ENCODE data around the gene CPE. TPM values are rescaled to one million over a fixed set of nuclear protein-coding genes. Genes with fewer than 3 reads are reported as not detected.
"Not testable (repeated sequence)": the region's sequence is repeated elsewhere in the genome, so short reads cannot be mapped to it uniquely, and the experiment has no call there.

Gene CPE
- total RNA-seq, 2 experiments from 2014 or later: not detected

GRCh38 chr4:165433529-165433928 lies 54.7 kb downstream of the CPE start:
- Mint-ChIP-seq H3K9me3 (ENCODE audit: low read depth) (no peaks in the 10 kb centered on the region), H3K27ac (no peak overlapping the region)

GRCh38 chr4:165437691-165438090 lies 58.9 kb downstream of the CPE start:
- CTCF ChIA-PET: no interaction called here
- Mint-ChIP-seq H3K4me1 (no peaks in the 10 kb centered on the region), H3K36me3 (no peaks in the 10 kb centered on the region), H3K4me3 (no peak overlapping the region), H3K9me3 (ENCODE audit: low read depth) (no peaks in the 10 kb centered on the region), H3K27ac (no peak overlapping the region), H3K27me3 (peaks cover 20% of the 10 kb centered on the region)
- no peak for DNase-seq
- ATAC-seq: no peak

More at GRCh38 chr4:165433529-165433928, 54.7 kb downstream of the CPE start:
- no peak for ATAC-seq
- no peak for DNase-seq
- Mint-ChIP-seq H3K27me3 (peaks cover 22% of the 10 kb centered on the region), H3K4me3 (no peak overlapping the region), H3K4me1 (no peaks in the 10 kb centered on the region), H3K36me3 (no peaks in the 10 kb centered on the region)
- CTCF ChIA-PET: interaction anchor here (0.9 kb wide), 1 partner anchor 302 kb away, joined by 3 read pairs; no protein-coding TSS in a partner anchor

- ATAC-seq (no peak), DNase-seq (no peak)
- CTCF ChIA-PET: interaction anchor here (1.0 kb wide), 1 partner anchor 8 kb away, joined by 3 read pairs; no protein-coding TSS in a partner anchor
- Mint-ChIP-seq H3K36me3 (no peaks in the 10 kb centered on the region), H3K4me1 (no peaks in the 10 kb centered on the region), H3K27me3 (peaks cover 16% of the 10 kb centered on the region), H3K27ac (no peak overlapping the region), H3K4me3 (no peak overlapping the region), H3K9me3 (ENCODE audit: low read depth) (no peaks in the 10 kb centered on the region)
These were observed 60.5 kb downstream of the CPE start for GRCh38 chr4:165439344-165439743.

GRCh38 chr4:165439981-165440380 lies 61.2 kb downstream of the CPE start:
- Mint-ChIP-seq H3K36me3 (no peaks in the 10 kb centered on the region), H3K4me3 (no peak overlapping the region), H3K27me3 (peaks cover 16% of the 10 kb centered on the region), H3K9me3 (ENCODE audit: low read depth) (no peaks in the 10 kb centered on the region), H3K27ac (no peak overlapping the region), H3K4me1 (no peaks in the 10 kb centered on the region)
- CTCF ChIA-PET: interaction anchor here (1.0 kb wide), 1 partner anchor 9 kb away, joined by 3 read pairs; no protein-coding TSS in a partner anchor
- no peak for DNase-seq
- ATAC-seq: no peak

- Mint-ChIP-seq H3K27me3 (peaks cover 16% of the 10 kb centered on the region), H3K9me3 (ENCODE audit: low read depth) (no peaks in the 10 kb centered on the region), H3K27ac (no peak overlapping the region), H3K4me3 (no peak overlapping the region), H3K36me3 (no peaks in the 10 kb centered on the region), H3K4me1 (no peaks in the 10 kb centered on the region)
- DNase-seq (no peak), ATAC-seq (no peak)
- CTCF ChIA-PET: interaction anchor here (1.0 kb wide), 1 partner anchor 9 kb away, joined by 3 read pairs; no protein-coding TSS in a partner anchor
These were observed 61.8 kb downstream of the CPE start for GRCh38 chr4:165440415-165441158.

GRCh38 chr4:165443276-165443675 lies 64.5 kb downstream of the CPE start:
- no peaks in the 10 kb centered on the region for H3K36me3 Mint-ChIP-seq
- H3K4me1 Mint-ChIP-seq: no peaks in the 10 kb centered on the region
- DNase-seq: no peak
- peaks cover 9% of the 10 kb centered on the region for H3K27me3 Mint-ChIP-seq
- CTCF ChIA-PET: no interaction called here
- no peak overlapping the region for H3K4me3 Mint-ChIP-seq
- H3K27ac Mint-ChIP-seq: no peak overlapping the region
- no peaks in the 10 kb centered on the region for H3K9me3 Mint-ChIP-seq (ENCODE audit: low read depth)
- no peak for ATAC-seq

- no peak for ATAC-seq
- Mint-ChIP-seq H3K36me3 (no peaks in the 10 kb centered on the region), H3K27me3 (peaks cover 5% of the 10 kb centered on the region), H3K27ac (no peak overlapping the region), H3K4me3 (no peak overlapping the region), H3K9me3 (ENCODE audit: low read depth) (no peaks in the 10 kb centered on the region), H3K4me1 (peaks cover 7% of the 10 kb centered on the region)
- no peak for DNase-seq
- CTCF ChIA-PET: no interaction called here
These were observed 69.9 kb downstream of the CPE start for GRCh38 chr4:165448700-165449099.

- no peak overlapping the region for H3K27ac Mint-ChIP-seq
- H3K4me1 Mint-ChIP-seq: peaks cover 7% of the 10 kb centered on the region
- H3K27me3 Mint-ChIP-seq: peaks cover 9% of the 10 kb centered on the region
- ATAC-seq (no peak), DNase-seq (no peak)
- no peak overlapping the region for H3K4me3 Mint-ChIP-seq
- H3K9me3 Mint-ChIP-seq (ENCODE audit: low read depth): no peaks in the 10 kb centered on the region
- no peaks in the 10 kb centered on the region for H3K36me3 Mint-ChIP-seq
- CTCF ChIA-PET: no interaction called here
These were observed 70.5 kb downstream of the CPE start for GRCh38 chr4:165449333-165449732.

- H3K36me3 Mint-ChIP-seq: no peaks in the 10 kb centered on the region
- peaks cover 7% of the 10 kb centered on the region for H3K4me1 Mint-ChIP-seq
- DNase-seq: no peak
- ATAC-seq: no peak
- H3K27ac Mint-ChIP-seq: no peak overlapping the region
- CTCF ChIA-PET: interaction anchor here (1.1 kb wide), 1 partner anchor 338 kb away, joined by 3 read pairs; the partner anchor contains the start of gene TMEM192
- peaks cover 14% of the 10 kb centered on the region for H3K27me3 Mint-ChIP-seq
- no peak overlapping the region for H3K4me3 Mint-ChIP-seq
- H3K9me3 Mint-ChIP-seq (ENCODE audit: low read depth): no peaks in the 10 kb centered on the region
These were observed 72.1 kb downstream of the CPE start for GRCh38 chr4:165450871-165451270.

- not testable (repeated sequence) for H3K9me3 Mint-ChIP-seq (ENCODE audit: low read depth); H3K27ac Mint-ChIP-seq; DNase-seq; H3K36me3 Mint-ChIP-seq; ATAC-seq; H3K4me3 Mint-ChIP-seq; H3K4me1 Mint-ChIP-seq
- CTCF ChIA-PET: interaction anchor here (0.8 to 1.3 kb wide), 3 partner anchors 9 to 322 kb away, joined by 3 to 6 read pairs (median 5); no protein-coding TSS in a partner anchor
- H3K27me3 Mint-ChIP-seq: peaks cover 14% of the 10 kb centered on the region
These were observed 74.3 kb downstream of the CPE start for GRCh38 chr4:165453140-165453539.

- no peak for DNase-seq
- Mint-ChIP-seq H3K9me3 (ENCODE audit: low read depth) (no peaks in the 10 kb centered on the region), H3K27ac (no peak overlapping the region), H3K4me1 (peaks cover under 1% of the 10 kb centered on the region), H3K36me3 (no peaks in the 10 kb centered on the region), H3K4me3 (no peak overlapping the region), H3K27me3 (peaks cover 16% of the 10 kb centered on the region)
- ATAC-seq: no peak
- CTCF ChIA-PET: interaction anchor here (1.0 to 1.5 kb wide), 3 partner anchors 8 to 318 kb away, joined by 3 to 8 read pairs (median 3); no protein-coding TSS in a partner anchor
These were observed 75.6 kb downstream of the CPE start for GRCh38 chr4:165454426-165454825.

- no peaks in the 10 kb centered on the region for H3K36me3 Mint-ChIP-seq
- no peaks in the 10 kb centered on the region for H3K9me3 Mint-ChIP-seq (ENCODE audit: low read depth)
- H3K27ac Mint-ChIP-seq: no peak overlapping the region
- DNase-seq: no peak
- no peak overlapping the region for H3K4me3 Mint-ChIP-seq
- peaks cover 16% of the 10 kb centered on the region for H3K27me3 Mint-ChIP-seq
- CTCF ChIA-PET: no interaction called here
- ATAC-seq: no peak
- H3K4me1 Mint-ChIP-seq: no peaks in the 10 kb centered on the region
These were observed 79.0 kb downstream of the CPE start for GRCh38 chr4:165457793-165458192.

- Mint-ChIP-seq H3K4me3 (no peak overlapping the region), H3K36me3 (no peaks in the 10 kb centered on the region), H3K9me3 (ENCODE audit: low read depth) (no peaks in the 10 kb centered on the region), H3K27ac (no peak overlapping the region), H3K4me1 (no peaks in the 10 kb centered on the region), H3K27me3 (peaks cover 15% of the 10 kb centered on the region)
- no peak for DNase-seq
- ATAC-seq: no peak
- CTCF ChIA-PET: no interaction called here
These were observed 79.7 kb downstream of the CPE start for GRCh38 chr4:165458471-165458870.

- CTCF ChIA-PET: interaction anchor here (1.4 kb wide), 1 partner anchor 330 kb away, joined by 7 read pairs; no protein-coding TSS in a partner anchor
- Mint-ChIP-seq H3K27me3 (peaks cover 5% of the 10 kb centered on the region), H3K27ac (no peak overlapping the region), H3K4me1 (no peaks in the 10 kb centered on the region), H3K36me3 (no peaks in the 10 kb centered on the region), H3K4me3 (no peak overlapping the region), H3K9me3 (ENCODE audit: low read depth) (no peaks in the 10 kb centered on the region)
- DNase-seq: no peak
- ATAC-seq: no peak
These were observed 82.5 kb downstream of the CPE start for GRCh38 chr4:165461159-165461821.
